Liver (tissue), 3 donors: Measurements from ENCODE around the gene TOR1AIP2.

Experiments used
- ATF3 ChIP-seq: IDR thresholded peaks from 2 replicates; pipeline ENCODE4 v1.6.1; 2016; ENCODE audit warnings: antibody characterized with exemption
- CTCF ChIP-seq: fragments of 150-350 bp; IDR thresholded peaks from 2 replicates; pipeline ENCODE4 v1.5.1; 2017; ENCODE audit warnings: improper control_type of control experiment, low read depth, low read length; ENCODE audit not compliant: missing input control
- FOXA1 ChIP-seq: IDR thresholded peaks from 2 replicates; pipeline ENCODE4 v1.6.1; 2016; ENCODE audit warnings: antibody characterized with exemption
- GABPA ChIP-seq, 2 donors: IDR thresholded peaks in 1 of 2; conservative IDR thresholded peaks in 1 of 2; 2 replicates each; pipeline ENCODE4 v1.6.1; 2016; ENCODE audit warnings: antibody characterized with exemption in 2 of 2, mild to moderate bottlenecking in 1 of 2, moderate library complexity in 1 of 2
- JUND ChIP-seq, 2 donors: IDR thresholded peaks; 2 replicates each; pipeline ENCODE4 v1.6.1; 2016; ENCODE audit warnings: antibody characterized with exemption in 2 of 2
- MAX ChIP-seq: IDR thresholded peaks from 2 replicates; pipeline ENCODE4 v1.6.1; 2016; ENCODE audit warnings: antibody characterized with exemption
- RAD21 ChIP-seq, 2 donors: IDR thresholded peaks; 2 replicates each; pipeline ENCODE4 v1.6.1; 2016; ENCODE audit warnings: antibody characterized with exemption in 2 of 2, mild to moderate bottlenecking in 2 of 2
- REST ChIP-seq: IDR thresholded peaks from 2 replicates; pipeline ENCODE4 v1.6.1; 2016; ENCODE audit warnings: antibody characterized with exemption, mild to moderate bottlenecking
- RXRA ChIP-seq, 2 donors: IDR thresholded peaks; 2 replicates each; pipeline ENCODE4 v1.6.1; 2017 to 2018; ENCODE audit warnings: antibody characterized with exemption in 2 of 2, mild to moderate bottlenecking in 1 of 2
- SP1 ChIP-seq: IDR thresholded peaks from 2 replicates; pipeline ENCODE4 v1.6.1; 2018; ENCODE audit warnings: antibody characterized with exemption, mild to moderate bottlenecking
- TAF1 ChIP-seq: conservative IDR thresholded peaks from 2 replicates; pipeline ENCODE4 v1.6.1; 2016; ENCODE audit warnings: antibody characterized with exemption, mild to moderate bottlenecking
- YY1 ChIP-seq: IDR thresholded peaks from 2 replicates; pipeline ENCODE4 v1.6.1; 2016; ENCODE audit warnings: antibody characterized with exemption, mild to moderate bottlenecking
- ZBTB33 ChIP-seq: IDR thresholded peaks from 2 replicates; pipeline ENCODE4 v1.6.1; 2016; ENCODE audit warnings: antibody characterized with exemption
- donor health status: healthy.
- donor health status: healthy.

- TF ChIP-seq ATF3 (no peak), CTCF (peak; percentile 48), YY1 (no peak), MAX (no peak), REST (no peak), TAF1 (no peak), SP1 (no peak), RXRA (IDR thresholded peaks at IDR 0.05) (no peak), FOXA1 (no peak), GABPA (IDR thresholded peaks at IDR 0.05 in 1 of 2, conservative IDR thresholded peaks at IDR 0.05 in 1 of 2) (no peak), JUND (IDR thresholded peaks at IDR 0.05) (no peak), ZBTB33 (no peak), RAD21 (IDR thresholded peaks at IDR 0.05) (peak; percentile 81 to 84)
Observed at GRCh38 chr1:179867493-179868330, 9.9 kb downstream of the TOR1AIP2 start.
